GM08714 (cell line): Measurements from ENCODE around the gene CD247.

Experiments used
- H3K4me3 ChIP-seq: fragments of 200-500 bp; sonication (Bioruptor generic); 2 replicates; pipeline ENCODE4 v1.5.1; 2014; ENCODE audit warnings: mild to moderate bottlenecking, low read length, inconsistent platforms
- ZNF274 ChIP-seq: IDR thresholded peaks from 2 replicates; pipeline ENCODE4 v1.6.1; 2012; ENCODE audit warnings: mild to moderate bottlenecking, low read depth, low read length

Gene CD247

GRCh38 chr1:167439301-167439988 is 78.9 kb downstream of the CD247 start:
- no peak for TF ChIP-seq ZNF274
- H3K4me3 ChIP-seq: peak overlapping the region; percentile 41; the same call in 1 of the 2 replicates

GRCh38 chr1:167438171-167439138 is 79.9 kb downstream of the CD247 start:
- TF ChIP-seq ZNF274: no peak
- H3K4me3 ChIP-seq: no peak overlapping the region; the same call in 1 of the 2 replicates

- no peak overlapping the region for H3K4me3 ChIP-seq
- no peak for TF ChIP-seq ZNF274
Measured at GRCh38 chr1:167435484-167435883, 82.8 kb downstream of the CD247 start.

- TF ChIP-seq ZNF274: no peak
- no peak overlapping the region for H3K4me3 ChIP-seq
Measured at GRCh38 chr1:167434306-167434705, 84.0 kb downstream of the CD247 start.

- no peak overlapping the region for H3K4me3 ChIP-seq
- no peak for TF ChIP-seq ZNF274
Measured at GRCh38 chr1:167433884-167434283, 84.4 kb downstream of the CD247 start.

GRCh38 chr1:167432780-167433179 is 85.5 kb downstream of the CD247 start:
- H3K4me3 ChIP-seq: no peak overlapping the region
- TF ChIP-seq ZNF274: no peak

DNA sequence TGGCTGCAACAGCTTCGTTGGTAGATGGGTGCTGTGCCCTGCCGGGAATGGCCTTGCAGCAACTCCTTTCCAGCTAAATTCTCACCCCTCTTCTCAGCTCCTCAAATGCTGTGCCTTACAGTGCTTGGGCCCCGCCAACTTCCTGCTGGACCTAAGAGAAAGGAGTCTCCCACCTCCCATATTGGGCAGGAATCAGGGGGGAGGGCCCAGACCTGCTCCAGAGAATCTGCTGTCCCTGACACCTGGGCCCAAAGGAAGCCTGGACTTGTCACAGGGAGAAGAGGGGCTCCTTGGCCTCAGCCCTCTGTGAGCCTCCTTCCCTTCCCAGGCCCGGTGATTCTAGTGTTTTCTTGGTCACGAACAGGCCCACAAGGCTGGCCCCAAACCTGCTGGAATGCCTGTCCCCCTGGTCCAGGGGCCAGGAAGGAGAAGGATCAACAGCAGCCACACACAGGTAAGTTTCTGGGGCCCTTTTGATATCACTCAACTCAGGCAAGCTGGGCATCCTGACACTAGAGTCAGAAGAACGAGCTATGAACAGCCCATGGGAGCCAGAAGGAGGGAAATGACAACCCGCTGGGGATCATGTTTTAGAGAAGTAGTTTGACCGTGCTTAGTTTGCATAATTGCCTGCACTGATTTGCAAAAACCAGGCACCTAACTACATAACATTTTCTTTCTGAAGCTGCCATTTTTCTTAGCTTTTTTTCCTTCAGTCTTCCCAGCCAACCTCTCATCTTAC is 86.2 kb downstream of the CD247 start:
- no peak for TF ChIP-seq ZNF274
- H3K4me3 ChIP-seq: no peak overlapping the region

GRCh38 chr1:167431261-167431908 is 86.9 kb downstream of the CD247 start:
- TF ChIP-seq ZNF274: no peak
- no peak overlapping the region for H3K4me3 ChIP-seq

GRCh38 chr1:167430849-167431242 is 87.5 kb downstream of the CD247 start:
- no peak overlapping the region for H3K4me3 ChIP-seq
- TF ChIP-seq ZNF274: no peak

DNA sequence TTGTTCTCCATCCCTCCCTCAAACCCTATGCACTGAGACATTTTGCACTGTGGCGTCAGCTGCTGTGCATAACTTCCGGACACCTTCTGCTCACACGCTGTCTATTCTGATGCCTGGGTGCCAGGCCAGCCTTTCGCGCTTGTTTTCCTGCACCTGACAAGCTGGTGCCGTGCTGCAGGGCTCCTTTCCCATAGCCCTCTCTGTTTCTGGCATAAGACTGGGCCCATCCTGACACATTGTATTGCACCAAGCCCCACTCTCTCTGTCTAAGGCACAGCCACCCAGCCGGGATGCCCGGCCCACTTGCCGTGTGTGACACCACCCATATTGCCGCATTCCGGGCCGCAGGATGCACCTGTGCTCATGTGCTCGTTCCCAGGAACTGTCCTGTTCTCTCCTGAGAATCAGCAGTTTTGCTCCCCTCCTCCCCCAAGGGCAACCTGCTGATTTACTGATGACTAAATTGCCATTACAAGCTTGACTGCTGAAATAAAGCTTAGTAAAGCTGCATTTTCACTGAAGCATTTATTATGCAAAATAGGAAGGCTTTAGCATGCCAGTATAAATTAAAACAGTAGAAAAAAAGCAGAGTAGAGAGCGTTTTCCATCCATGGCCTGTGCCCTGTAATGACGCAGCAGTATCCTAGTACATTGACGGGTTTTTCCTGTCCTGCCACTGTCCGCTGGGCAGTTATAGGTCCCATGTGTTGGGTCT is 88.0 kb downstream of the CD247 start:
- TF ChIP-seq ZNF274: no peak
- H3K4me3 ChIP-seq: no peak overlapping the region

DNA sequence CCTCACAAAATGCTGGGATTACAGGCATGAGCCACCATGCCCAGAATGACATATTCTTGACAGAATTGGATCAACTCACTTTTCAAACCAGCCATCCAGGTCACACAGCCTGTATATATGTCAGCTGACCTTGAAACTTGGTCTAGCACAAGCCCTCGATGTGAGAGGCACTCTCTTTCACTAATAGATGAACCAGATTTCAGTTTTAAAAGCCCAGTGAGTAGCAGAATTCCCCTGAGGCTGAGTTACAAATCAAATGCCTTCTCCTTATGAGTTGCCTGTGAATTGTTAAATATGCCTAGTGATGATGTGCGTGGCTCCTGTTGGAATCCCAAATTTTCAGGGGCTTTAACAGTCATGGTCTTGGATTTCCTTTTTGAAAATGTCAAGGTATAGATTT is 88.7 kb downstream of the CD247 start:
- no peak for TF ChIP-seq ZNF274
- H3K4me3 ChIP-seq: no peak overlapping the region

- no peak overlapping the region for H3K4me3 ChIP-seq
- TF ChIP-seq ZNF274: no peak
Measured at GRCh38 chr1:167428395-167428794, 89.9 kb downstream of the CD247 start.

- H3K4me3 ChIP-seq: no peak overlapping the region
- no peak for TF ChIP-seq ZNF274
Measured at GRCh38 chr1:167427848-167428247, 90.5 kb downstream of the CD247 start.
